RPMI8226 (cell line): ENCODE data around the gene PSMD5.

Experiments
- DNase-seq: peaks from one replicate; pipeline ENCODE4 v3.0.0-alpha.2; 2015

PSMD5 gene

DNA sequence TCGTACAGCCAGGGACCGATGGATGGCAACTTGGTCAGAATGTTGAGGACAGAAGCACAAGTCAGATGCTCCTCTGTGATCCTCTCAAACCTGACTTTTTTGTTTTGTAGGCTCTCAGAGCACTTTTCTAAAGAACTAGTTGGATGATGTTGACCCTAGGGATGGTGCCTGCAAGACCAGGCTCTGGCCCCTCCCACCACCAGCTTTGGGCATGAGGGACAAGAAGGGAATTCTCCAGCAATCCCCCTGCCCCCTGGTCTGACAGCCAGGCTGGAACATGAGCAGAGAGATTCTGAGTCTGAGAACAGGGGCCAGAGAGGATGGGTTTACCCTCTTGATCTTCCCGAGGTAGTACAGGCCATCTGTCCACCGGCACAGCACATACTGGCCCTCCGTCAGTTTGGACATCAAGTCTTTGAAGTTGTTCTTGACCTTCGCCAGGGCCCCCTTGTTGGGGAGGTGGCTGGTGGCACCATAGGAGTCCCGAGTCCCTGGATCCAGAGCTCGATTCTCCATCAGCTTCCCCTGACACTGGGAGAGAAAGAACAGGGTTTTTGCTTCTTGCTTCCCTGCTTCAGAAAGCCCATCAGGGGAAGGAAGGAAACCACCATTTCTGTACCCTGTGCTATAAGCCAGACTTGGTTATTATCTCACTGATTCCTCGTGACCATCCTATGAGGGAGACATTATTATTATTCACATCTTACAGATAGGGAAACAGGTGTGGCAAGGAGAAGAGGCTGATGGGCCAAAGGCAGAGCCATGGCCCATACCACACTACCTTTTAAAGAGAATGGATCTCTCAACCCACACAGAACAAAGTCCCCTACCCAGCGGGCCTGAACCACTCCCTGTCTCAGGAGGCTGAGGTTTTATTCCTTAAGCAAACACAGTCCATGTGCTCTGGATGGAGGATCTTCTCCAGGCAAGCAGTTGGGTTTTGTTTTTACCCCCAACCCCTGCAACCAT is 31.8 kb upstream of the PSMD5 start:
- DNase-seq, result no peak

DNA sequence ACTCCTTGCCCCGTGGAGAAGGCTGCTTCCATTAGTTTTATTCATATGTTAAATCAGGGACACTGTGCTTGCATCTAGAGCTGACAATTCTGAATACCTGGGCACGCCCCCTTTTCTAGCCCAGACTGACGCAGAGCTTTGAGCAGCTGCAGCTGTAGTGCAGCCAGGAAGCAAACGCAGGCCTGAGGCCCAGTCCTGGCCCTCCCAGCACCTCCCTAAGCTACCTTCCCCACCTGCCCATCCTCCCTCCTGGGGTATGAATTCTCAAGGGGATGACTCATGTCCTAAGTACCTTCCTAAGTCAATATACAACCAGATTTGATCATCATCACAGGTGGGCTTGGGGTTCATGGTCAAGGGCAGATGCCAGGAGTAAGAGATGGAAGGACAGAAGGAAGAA is 30.8 kb upstream of the PSMD5 start:
- peak; percentile 95 for DNase-seq

DNA sequence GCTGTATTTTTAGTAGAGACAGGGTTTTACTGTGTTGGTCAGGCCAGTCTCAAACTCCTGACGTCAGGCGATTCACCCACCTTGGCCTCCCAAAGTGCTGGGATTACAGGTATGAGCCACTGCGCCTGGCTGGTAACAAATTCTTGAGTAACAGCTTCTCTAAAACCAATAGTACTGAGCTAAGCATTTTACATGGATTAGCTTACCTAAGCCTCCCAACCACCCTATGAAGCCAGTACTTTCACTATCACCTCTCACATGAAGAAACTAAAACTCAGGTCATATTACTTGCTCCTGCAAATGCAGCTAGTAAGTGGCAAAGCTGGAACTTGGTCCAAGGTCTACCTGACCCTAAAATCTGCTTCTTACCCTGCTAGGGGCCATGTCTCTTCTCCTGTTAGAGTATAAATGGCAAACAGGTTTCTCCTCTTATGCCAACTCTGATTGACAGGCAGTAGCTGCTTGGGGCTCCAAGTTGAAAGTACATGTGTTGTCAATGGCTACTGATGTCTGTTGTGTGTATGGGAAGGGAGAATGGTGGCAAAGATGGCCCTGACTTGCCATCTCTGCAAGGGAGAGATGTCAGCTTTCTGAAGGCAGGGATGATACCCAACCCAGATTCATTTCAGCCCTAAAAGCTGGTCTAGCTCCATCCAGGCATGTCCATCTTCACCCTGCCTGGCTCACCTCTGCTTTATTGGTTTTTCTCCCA is 30.2 kb upstream of the PSMD5 start:
- peak; percentile 90 for DNase-seq

DNA sequence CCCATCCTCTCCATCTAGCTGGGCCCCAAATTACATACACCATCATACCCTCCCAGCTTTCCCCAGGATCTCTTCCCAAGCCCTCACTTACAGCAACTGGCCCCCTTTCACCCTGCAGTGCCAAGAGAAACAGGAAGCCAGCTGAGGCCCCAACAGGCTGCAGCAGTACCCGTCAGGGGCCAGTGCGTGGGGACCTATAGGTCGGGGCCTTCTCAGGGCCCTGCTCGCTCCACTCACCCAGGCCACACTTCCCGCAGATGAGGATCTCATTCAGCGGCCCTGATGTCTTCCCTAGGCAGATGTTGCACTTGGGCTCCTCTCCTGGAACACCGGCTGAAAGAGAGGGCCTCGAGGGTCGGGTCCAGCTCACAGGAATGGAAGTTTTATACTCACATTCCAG is 27.5 kb upstream of the PSMD5 start:
- no peak for DNase-seq

DNA sequence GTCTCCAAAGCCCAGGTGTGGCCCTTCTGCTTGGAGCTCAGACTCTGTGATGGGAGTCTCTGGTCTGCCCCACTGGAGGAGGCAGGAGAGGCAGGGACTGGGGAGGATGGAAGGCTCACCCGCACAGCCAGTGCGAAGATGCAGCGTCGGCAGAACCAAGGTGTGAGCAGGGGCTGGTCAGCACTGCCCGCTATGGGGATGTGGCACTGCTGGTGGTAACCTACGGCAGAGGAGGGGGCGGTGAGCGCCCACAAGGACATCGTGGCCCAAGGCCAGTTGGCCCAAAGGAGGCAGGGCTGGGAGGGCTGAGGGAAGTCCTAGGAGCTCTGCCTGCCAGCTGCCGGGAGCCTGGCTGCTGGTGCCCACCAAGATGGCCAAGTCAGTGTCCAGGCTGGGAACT is 27.0 kb upstream of the PSMD5 start:
- DNase-seq, result no peak

DNA sequence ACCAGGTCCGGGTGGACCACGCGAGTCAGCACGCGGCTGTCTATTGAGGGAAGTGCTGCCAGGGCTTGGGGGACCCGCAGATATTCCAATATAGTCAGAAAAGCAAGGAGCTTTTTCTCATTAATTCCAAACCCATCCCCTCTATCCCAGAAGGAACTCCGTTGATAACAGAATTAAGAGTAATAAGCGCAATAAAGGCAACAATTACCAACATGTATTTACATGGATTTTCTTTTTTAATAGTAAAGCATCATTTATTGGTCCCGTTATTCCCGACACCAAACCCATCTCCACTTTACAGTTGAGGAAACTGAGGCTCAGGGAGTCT is 26.6 kb upstream of the PSMD5 start:
- DNase-seq, result no peak

DNA sequence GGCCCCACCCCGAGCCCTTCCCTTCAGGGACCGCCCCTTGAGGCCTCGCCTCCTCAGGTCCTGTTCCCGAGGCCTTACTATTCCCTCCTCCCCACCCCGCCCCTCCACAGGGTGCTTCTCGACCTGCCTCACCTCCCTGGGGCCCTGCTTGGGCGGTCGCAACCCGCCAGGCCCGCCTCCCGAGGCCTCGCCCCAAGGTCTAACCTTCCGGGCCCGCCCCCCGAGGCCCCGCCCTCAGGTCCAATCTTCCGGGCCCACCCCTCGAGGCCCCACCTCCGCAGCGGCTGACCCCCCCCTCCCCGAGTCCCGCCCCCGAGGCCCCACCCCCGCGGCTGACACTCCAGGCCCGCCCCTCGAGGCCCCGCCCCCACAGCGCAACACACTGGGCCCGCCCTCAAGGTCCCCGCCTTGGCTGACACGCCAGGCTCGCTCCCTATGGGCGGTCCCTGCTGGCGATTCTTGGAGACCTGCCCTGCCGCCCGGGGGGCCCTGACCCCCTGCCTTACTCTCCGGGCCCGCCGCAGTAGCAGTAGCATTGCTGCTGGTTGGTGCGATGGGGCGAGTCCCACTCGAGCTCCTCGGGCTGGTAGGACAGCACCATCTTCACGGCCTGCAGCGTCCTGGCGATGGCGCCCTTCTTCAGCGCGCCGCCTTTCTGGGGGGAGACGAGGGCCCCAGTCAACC is 26.1 kb upstream of the PSMD5 start:
- peak; percentile 100 for DNase-seq

DNA sequence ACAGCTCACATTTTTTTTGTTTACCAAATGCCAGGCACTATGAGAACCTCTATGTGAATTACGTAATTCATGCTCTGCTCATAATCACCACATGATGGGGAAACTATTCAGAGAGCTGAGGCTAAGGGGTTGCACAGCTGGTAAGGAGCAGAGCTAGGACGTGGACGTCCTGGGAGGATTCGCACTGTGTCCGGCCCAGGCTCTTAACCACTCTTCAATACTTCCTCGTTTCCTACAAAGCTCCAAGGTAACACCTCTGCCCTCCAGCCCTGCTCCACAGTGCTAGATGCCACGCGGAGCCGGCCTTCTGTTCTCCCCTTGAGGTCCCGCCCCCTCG is 25.6 kb upstream of the PSMD5 start:
- DNase-seq, result no peak

DNA sequence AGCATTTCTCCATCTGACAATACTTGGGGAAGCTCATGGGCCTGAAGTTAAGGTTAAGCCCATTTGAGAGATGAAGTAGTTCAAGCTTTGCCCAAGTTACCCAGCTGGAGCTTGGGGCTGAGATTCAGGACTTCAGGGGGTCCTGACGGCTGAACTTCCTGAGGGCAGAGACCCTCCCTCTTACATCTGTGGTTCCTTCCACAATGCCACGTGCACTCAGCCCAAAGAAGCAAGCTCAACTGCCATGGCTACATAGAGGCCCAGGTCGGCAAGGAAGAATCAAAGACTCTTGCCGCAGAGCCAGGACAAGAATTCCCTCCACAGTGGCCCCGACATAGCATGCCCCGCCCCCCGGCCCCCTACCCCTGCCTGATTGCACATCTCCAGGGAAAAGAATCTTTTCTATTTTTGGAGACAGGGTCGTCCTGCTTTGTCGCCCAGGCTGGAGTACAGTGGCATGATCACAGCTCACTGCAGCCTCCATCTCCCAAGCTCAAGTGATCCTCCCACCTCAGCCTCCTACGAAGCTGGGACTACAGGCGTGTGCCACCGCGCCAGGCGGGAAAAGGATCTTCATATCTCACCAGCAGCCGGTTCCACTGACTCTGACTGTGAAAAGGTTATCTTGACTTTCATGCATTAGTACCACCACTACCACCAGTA is 25.1 kb upstream of the PSMD5 start:
- no peak for DNase-seq

DNA sequence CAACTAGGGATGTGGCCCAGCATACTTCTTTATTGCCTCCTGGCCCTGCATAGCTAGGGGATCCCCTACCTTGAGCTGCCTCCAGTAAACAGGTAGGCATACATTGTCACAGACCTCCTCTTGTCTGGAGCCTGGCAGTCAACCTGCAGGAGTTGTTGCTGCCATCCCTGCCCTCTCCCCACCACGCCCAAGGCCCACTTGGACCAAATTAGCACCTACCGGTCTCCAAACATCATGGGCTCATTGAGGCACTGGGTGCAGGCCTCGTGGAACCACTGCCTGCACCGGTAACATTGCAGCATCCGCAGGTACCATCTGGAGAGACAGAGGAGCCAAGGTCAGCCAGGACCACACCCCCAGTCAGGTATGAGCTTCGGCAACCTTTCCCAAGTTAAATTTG is 23.9 kb upstream of the PSMD5 start:
- no peak for DNase-seq

DNA sequence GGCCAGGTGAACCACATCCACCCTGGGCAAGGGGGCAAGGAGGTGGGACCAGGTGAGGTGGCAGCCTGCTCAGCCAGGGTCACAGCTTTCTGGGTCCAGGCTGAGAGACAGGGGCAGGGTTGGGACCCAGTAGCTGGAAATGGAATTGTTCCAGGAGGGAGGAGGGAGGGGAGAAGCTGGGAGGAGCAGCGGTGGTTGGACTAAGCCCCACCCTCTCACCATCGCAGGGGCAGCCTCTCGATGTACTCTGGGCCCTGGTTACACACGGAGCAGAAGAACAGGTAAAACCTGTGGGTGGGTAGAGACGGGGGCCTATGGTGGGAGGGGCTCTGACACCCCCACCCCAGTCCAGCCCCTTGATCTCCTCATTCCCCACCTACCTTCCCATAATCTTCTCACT is 23.1 kb upstream of the PSMD5 start:
- DNase-seq, result no peak

DNA sequence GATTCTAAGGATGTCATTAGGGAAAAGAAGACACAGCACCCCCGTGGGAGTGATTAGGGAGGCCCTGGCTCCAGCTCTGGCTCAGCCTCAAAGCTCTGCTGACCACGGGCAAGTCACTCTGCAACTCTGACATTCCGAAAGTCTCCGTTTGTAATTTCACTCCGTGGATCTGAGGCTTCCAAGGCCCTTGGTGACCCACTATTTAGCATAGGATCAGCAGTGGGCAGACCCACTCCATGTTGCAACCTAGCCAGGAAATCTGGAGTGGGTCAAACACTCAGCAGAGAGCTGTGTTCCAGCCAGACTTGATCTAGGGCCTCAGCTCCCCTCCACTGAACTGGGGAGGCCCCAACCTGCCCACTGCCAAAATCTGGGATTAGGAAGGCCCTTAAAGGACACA is 22.5 kb upstream of the PSMD5 start:
- no peak for DNase-seq

DNA sequence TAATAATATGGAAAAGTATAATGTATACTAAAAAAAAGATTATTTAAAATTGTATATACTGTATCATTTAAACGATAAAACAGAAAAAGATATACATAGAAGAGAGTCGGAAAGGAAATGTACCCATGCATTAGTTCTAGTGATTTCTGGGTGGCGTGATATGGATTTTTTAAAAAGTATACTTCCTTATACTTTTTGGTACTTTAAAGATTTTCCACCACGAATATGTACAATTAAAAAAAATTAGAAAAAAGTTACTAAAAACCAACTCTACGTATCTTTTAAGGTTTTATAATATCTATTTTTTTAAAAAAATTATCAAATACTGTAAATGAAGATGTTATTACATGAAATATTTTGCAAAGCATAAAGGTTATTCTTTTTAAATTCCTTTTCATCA is 22.0 kb upstream of the PSMD5 start:
- DNase-seq, result no peak

DNA sequence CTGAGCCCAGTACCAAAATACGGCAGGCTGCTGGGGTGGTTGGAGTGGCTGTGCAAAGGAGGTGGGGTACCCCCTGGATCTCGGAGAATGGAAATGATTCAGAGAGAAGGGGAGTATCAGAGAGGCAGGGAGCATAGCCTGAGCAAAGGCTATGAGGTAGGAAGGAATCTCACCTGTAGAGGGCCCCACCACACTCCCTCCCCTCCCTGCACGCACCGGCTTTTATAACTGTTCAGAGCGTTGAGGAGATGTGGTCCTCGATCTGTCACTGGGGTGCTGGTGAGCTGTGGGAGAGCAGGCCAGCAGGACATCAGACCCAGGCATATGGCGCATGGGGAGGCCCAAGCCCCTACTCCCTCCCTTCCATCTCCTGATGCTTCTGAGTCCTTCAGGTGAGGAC is 21.1 kb upstream of the PSMD5 start:
- no peak for DNase-seq

DNA sequence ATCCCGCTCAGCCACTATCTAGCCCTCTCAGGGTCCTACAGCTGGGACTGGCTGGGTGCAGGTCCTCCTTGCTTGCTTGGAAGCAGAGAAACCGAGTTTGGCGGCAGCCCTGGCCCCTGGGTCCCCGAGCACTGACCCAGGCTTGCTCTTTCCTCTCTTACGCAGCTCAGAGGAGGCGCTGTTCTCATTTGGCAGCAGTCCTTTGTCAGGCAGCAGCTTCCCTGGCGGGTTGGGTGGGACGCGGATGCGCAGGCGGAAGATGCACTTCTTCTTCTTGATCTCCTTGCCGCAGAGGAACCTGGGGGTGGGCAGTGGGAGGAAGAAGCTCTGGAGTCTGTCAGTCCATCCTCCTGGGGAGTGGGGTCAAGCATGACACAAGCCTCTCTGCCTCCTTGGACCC is 19.7 kb upstream of the PSMD5 start:
- no peak for DNase-seq

DNA sequence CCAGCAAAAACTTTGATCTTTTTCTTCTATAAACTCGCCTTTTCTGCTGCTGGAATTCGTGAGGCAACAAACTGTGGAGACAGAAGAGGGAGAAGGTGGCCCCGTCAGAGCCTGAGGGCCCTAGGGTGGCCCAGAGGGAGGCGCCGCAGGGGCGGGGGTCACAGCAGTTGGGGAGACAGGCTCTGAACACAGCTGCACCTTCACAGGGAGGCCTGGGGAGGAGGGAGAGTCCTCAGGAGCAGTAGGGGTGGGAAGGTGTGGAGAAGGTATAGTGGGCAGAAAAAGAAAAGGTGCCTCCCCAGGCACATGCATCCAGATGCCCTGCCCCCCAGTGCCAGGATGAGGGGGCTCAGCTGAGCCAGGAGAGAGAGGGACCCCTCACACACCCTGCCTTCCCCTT is 19.2 kb upstream of the PSMD5 start:
- DNase-seq, result no peak

DNA sequence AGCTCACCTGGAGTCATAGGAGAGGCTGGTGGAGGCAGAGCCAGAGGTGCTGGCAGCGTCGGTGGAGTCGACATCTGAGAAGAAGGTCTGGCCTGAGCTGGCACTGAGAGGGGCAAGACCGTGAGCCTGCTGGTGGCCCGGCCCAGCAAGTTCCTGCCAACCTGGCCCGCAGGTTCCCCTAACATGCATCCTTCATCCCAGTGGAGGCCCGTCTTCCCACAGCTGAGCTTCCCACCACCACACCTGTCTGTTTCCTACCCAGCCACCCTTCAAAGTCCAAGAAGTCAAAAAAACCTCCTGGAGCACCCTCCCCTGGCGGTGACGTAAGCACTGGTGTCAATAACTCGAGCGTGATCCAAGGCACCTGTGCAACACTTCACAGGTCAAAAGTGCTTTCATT is 17.4 kb upstream of the PSMD5 start:
- DNase-seq, result no peak

DNA sequence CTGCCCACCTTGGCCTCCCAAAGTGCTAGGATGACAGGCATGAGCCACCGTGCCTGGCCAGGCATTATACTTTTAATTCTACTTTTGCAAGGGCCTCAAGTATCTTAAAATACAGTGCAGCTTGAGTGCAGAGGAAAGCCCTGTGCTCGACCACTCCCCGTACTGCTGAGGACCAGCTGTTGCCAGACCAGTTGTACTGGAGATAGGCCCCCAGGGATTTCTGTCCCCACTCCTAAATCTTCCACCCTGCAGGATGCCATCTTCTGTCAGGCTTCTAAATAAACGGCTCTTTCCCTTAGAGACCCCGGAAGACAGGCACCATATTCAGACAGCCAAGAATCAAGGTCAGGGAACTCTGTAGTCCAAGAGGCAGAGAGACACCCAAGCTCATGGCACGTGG is 16.6 kb upstream of the PSMD5 start:
- no peak for DNase-seq

DNA sequence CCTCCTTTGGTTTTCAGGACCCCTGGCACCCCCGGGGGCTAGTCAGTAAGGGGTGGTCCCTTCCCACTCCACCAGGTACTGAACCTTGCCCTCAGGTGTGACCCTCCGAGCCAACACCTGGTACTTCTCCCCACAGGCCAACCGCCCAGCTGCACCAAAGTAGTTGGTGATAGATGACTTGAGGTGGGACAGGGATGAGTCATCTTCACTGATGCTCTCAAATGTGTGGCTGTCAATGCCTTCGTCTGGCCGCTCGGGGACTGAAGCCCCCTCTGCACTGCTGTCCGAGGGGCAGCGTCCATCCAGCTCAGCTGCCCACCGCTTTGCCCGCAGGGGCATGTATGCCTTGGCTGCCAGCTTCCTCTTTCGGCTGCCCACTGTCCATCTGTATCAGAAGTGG is 15.2 kb upstream of the PSMD5 start:
- no peak for DNase-seq

DNA sequence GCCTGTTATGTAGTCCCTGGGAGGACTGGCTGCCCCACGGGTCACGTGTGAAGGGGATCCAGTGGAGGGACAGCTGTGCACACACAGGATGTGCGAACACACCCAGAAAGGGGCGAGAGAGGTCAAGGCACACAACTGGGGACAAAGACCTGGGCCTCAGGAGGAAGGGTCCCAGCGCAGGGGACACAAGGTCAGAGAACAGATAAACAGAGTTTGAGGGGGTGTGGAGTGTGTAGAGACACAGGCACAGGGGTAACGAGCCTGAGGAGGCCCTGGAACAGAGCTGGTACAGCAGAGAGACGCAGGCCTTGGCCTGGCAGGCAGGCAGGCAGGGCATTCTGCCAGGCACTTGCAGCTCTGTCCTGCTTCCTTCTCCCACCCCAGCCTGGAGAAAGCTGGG is 14.8 kb upstream of the PSMD5 start:
- no peak for DNase-seq

DNA sequence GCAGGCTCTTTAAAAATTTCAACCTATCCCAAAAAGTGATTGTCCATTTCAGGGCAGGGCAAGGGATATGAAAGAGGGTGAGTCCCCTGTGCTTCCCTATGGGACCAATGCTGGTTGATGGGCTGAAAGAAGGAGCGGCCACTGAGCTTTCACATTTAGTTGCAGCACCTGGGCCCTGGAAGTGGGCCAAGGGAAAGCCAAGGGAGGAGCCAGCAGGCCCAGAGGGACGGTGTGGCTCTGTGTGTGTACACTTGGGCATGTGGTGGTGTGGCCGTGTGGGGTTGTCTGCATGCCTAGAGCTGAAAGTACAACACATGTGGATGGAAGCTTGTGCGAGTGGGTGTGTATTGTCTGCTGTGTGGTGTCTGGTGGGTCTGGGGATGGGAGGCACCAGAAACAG is 14.0 kb upstream of the PSMD5 start:
- peak; percentile 91 for DNase-seq

DNA sequence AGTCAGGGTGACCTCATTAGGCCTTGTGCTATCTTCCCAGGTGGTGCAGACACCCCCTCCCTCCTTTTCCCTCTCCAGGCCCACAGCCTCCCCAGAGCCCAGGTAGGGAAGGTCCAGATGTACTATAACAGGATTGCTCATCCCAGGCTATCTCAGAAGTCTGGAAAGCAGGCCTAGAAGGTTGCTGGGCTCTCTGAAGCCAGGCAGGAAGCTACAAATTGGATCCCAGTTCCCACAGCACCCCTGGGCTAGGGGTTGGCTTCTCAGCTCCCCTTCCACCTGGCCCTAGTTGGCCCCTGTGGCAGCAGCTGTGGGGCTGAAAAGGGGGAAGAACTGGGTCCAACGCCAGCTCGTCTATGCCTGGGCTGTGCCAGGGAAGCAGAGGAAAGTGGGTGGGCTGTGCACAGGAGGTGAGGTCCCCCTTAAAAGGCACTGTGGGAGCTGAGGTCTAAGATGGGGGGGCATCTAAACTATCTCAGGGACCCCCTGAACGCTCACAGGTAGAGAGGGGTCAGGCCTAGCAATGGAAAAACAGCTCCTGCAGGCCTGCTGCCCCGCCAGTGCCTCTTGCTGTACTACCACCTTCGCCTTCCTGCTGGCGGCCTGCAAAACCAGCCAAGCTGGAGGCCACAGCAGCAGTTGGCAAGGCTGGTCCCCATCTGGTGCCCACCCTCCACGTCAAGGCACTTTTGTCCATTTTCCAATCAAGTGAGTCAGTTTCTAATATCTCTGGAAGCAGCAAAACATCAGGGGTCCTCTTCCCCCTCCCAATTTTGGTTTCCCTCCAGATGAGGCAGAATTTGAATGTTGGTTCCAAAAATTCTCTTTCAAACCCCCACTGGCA is 13.3 kb upstream of the PSMD5 start:
- no peak for DNase-seq
